A673 (cell line): ENCODE measurements around the gene SLC12A2. TPM values are rescaled to one million over a fixed set of nuclear protein-coding genes. Genes with fewer than 3 reads are reported as not detected.

ENCODE experiments used
- BruUV-seq: library from RNA; stranded (reverse); fragments of 400-500 nt; replicated peaks from 2 replicates; lab custom pipeline; 2021; lab: Mats Ljungman, UMichigan
- CTCF ChIA-PET: fragments of 300-600 bp; sonication (Branson Sonifier 250); formaldehyde crosslinking; loops from one replicate; lab custom pipeline; 2022; ENCODE audit warnings: antibody characterized with exemption; lab: Charles Lee
- POLR2A ChIA-PET: fragments of 300-600 bp; sonication (Branson Sonifier 250); formaldehyde crosslinking; loops from one replicate; lab custom pipeline; 2022; ENCODE audit warnings: antibody characterized with exemption; ENCODE audit not compliant: low non-redundant PET; lab: Charles Lee
- DNase-seq: peaks from one replicate; pipeline ENCODE4 v3.0.0-alpha.2; 2015; ENCODE audit warnings: low spot score
- H3K27ac ChIP-seq: fragments of 200-600 bp; sonication (generic); 2 replicates; pipeline ENCODE4 v1.5.1; 2016; ENCODE audit warnings: mixed run types, low read depth, mild to moderate bottlenecking, mixed read lengths, antibody characterized with exemption, low read length; ENCODE audit not compliant: poor library complexity, severe bottlenecking
- H3K27me3 ChIP-seq: fragments of 200-600 bp; sonication (generic); replicated peaks from 2 replicates; pipeline ENCODE4 v1.6.1; 2017; ENCODE audit warnings: mixed run types, low read depth, mild to moderate bottlenecking, mixed read lengths, antibody characterized with exemption, low read length; ENCODE audit not compliant: insufficient read depth, poor library complexity
- H3K36me3 ChIP-seq: fragments of 200-600 bp; sonication (generic); 2 replicates; pipeline ENCODE4 v1.6.1; 2016; ENCODE audit warnings: mixed run types, mild to moderate bottlenecking, mixed read lengths, antibody characterized with exemption, low read length; ENCODE audit not compliant: insufficient read depth, poor library complexity, severe bottlenecking
- H3K4me1 ChIP-seq: fragments of 200-600 bp; sonication (generic); 2 replicates; pipeline ENCODE4 v1.6.1; 2017; ENCODE audit warnings: mixed run types, mild to moderate bottlenecking, mixed read lengths, antibody characterized with exemption, low read length; ENCODE audit not compliant: insufficient read depth, poor library complexity, severe bottlenecking
- H3K4me3 ChIP-seq: fragments of 200-600 bp; sonication (generic); 2 replicates; pipeline ENCODE4 v1.5.1; 2016; ENCODE audit warnings: low read depth, mixed run types, mild to moderate bottlenecking, mixed read lengths, low read length; ENCODE audit not compliant: poor library complexity, severe bottlenecking
- H3K9me3 ChIP-seq: fragments of 200-600 bp; sonication (generic); 2 replicates; pipeline ENCODE4 v1.6.1; 2016; ENCODE audit warnings: mixed run types, low read depth, mild to moderate bottlenecking, mixed read lengths, antibody characterized with exemption, low read length; ENCODE audit not compliant: poor library complexity, severe bottlenecking
- CTCF ChIP-seq: fragments of 300-800, 200-600 bp; sonication (generic); conservative IDR thresholded peaks from 2 replicates; pipeline ENCODE4 v1.5.1; 2017; ENCODE audit warnings: low read depth, mild to moderate bottlenecking, antibody characterized with exemption, low read length, moderate library complexity, mixed read lengths
- EZH2 ChIP-seq: fragments of 200-600 bp; sonication (generic); IDR thresholded peaks from 2 replicates; pipeline ENCODE4 v1.6.1; 2017; ENCODE audit warnings: borderline replicate concordance, low read depth, mild to moderate bottlenecking, mixed read lengths, antibody characterized with exemption, low read length; ENCODE audit not compliant: poor library complexity, severe bottlenecking
- intact Hi-C: fragments of 100-400 bp; cut with micrococcal nuclease; formaldehyde crosslinking; loops from one replicate; pipeline ENCODE4 v1.10.0; 2022; ENCODE audit not compliant: unreplicated experiment
- total RNA-seq: library from RNA; stranded (reverse); gene quantifications from 2 replicates; pipeline ENCODE4 v1.2.3, GENCODE V29; 2021

The SLC12A2 gene
- total RNA-seq, 1 experiment from 2014 or later, result 10.4 TPM

- DNase-seq, result no peak
These were observed 128.7 kb downstream of the SLC12A2 start for GRCh38 chr5:128212191-128212806.

GRCh38 chr5:128213340-128213739, 129.8 kb downstream of the SLC12A2 start:
- no peaks in the 10 kb centered on the region for H3K36me3 ChIP-seq
- no peaks in the 10 kb centered on the region for H3K9me3 ChIP-seq
- intact Hi-C loops, result loop anchor here (2.0 to 10.0 kb wide), 7 partner anchors 285 to 1641 kb away; no protein-coding TSS in a partner anchor
- no peak overlapping the region for H3K4me3 ChIP-seq
- POLR2A ChIA-PET, result no interaction called here
- no peak overlapping the region for H3K27ac ChIP-seq
- CTCF ChIA-PET, result no interaction called here
- DNase-seq, result peak; percentile 71
- no peaks in the 10 kb centered on the region for H3K4me1 ChIP-seq
- TF ChIP-seq EZH2 (no peak), CTCF (peak; percentile 79)
- no TSS peak for BruUV-seq
- H3K27me3 ChIP-seq, result peaks cover 2% of the 10 kb centered on the region

More at GRCh38 chr5:128212191-128212806, 128.7 kb downstream of the SLC12A2 start:
- no peaks in the 10 kb centered on the region for H3K9me3 ChIP-seq
- H3K36me3 ChIP-seq, result no peaks in the 10 kb centered on the region
- H3K27me3 ChIP-seq, result peaks cover 3% of the 10 kb centered on the region
- no peak overlapping the region for H3K27ac ChIP-seq
- no peak for TF ChIP-seq EZH2
- no peak for TF ChIP-seq CTCF
- H3K4me3 ChIP-seq, result no peak overlapping the region
- no peaks in the 10 kb centered on the region for H3K4me1 ChIP-seq
- ChIA-PET CTCF (no interaction called here), POLR2A (no interaction called here)
- intact Hi-C loops, result loop anchor here (2.0 to 10.0 kb wide), 7 partner anchors 287 to 1643 kb away; no protein-coding TSS in a partner anchor
- BruUV-seq, result no TSS peak

- Histone ChIP-seq H3K4me1 (no peaks in the 10 kb centered on the region), H3K9me3 (no peaks in the 10 kb centered on the region), H3K36me3 (no peaks in the 10 kb centered on the region), H3K4me3 (no peak overlapping the region), H3K27me3 (no peaks in the 10 kb centered on the region), H3K27ac (no peak overlapping the region)
- ChIA-PET POLR2A (no interaction called here), CTCF (interaction anchor here (1.4 kb wide), 1 partner anchor 285 kb away, joined by 7 read pairs; no protein-coding TSS in a partner anchor)
- TF ChIP-seq CTCF (no peak), EZH2 (no peak)
- intact Hi-C loops, result loop anchor here (2.0 to 10.0 kb wide), 7 partner anchors 285 to 1641 kb away; no protein-coding TSS in a partner anchor
- DNase-seq, result no peak
- BruUV-seq, result no TSS peak
These were observed 130.3 kb downstream of the SLC12A2 start for GRCh38 chr5:128213833-128214232.
